Vagina (tissue), 2 donors: Measurements from ENCODE around the gene ENO3.

Experiments used
- POLR2A ChIP-seq, 2 donors: fragments of 450-650 bp; IDR thresholded peaks; one replicate each; pipeline ENCODE4 v1.6.1; 2017; ENCODE audit warnings: antibody characterized with exemption in 2 of 2, mild to moderate bottlenecking in 2 of 2, moderate library complexity in 2 of 2
- POLR2AphosphoS5 ChIP-seq, 2 donors: sonication (generic); formaldehyde crosslinking; IDR thresholded peaks; one replicate each; pipeline ENCODE4 v1.9.0; 2017; ENCODE audit warnings: antibody characterized with exemption in 2 of 2, mild to moderate bottlenecking in 2 of 2, low read depth in 1 of 2; ENCODE audit not compliant: insufficient read depth in 1 of 2
- TF ChIP-seq, protein P1 (sequence below), 3 experiments: fragments of 450-650 bp in 2 of 3; fragments of 200-600 bp in 1 of 3; sonication (generic) in 1 of 3; IDR thresholded peaks; one replicate each; pipeline ENCODE4 v1.5.1; 2017 to 2019; ENCODE audit warnings: antibody characterized with exemption in 3 of 3, mild to moderate bottlenecking in 2 of 3, moderate library complexity in 2 of 3

DNA sequence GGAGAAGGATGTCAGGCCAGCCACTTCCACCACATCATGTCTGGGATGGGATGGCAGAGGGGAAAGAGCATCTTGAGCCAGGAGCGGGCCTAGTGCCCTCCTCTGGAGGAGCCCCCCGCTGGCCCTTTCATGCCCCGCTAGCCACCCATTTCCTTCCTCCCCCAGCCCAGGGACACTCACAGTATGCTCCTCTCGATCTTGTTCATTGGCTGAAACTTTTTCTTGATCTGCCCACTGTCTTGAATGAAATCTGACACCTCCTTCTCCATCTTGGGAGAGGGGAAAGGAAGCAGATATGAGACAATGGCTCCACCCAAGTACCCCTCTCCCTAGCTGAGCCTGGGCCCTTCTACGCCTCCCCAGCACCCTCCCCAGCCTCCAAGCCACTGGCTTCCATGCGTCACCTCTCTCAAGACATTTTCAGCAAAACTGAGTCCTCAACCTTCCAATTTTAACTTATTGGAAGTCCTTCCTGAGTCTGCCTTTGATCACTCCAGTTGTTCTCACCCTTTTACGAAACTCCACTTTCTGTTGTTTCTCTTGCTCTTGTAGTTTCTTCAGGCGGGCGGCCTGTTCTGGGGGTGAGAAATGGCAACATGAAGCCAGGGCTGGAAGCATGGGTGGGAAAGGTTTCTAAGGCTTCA lies 9.5 kb downstream of the ENO3 start:
- TF ChIP-seq, protein P1, sequence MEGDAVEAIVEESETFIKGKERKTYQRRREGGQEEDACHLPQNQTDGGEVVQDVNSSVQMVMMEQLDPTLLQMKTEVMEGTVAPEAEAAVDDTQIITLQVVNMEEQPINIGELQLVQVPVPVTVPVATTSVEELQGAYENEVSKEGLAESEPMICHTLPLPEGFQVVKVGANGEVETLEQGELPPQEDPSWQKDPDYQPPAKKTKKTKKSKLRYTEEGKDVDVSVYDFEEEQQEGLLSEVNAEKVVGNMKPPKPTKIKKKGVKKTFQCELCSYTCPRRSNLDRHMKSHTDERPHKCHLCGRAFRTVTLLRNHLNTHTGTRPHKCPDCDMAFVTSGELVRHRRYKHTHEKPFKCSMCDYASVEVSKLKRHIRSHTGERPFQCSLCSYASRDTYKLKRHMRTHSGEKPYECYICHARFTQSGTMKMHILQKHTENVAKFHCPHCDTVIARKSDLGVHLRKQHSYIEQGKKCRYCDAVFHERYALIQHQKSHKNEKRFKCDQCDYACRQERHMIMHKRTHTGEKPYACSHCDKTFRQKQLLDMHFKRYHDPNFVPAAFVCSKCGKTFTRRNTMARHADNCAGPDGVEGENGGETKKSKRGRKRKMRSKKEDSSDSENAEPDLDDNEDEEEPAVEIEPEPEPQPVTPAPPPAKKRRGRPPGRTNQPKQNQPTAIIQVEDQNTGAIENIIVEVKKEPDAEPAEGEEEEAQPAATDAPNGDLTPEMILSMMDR (IDR thresholded peaks at IDR 0.05) = no peak
- TF ChIP-seq POLR2A (IDR thresholded peaks at IDR 0.05) (no peak), POLR2AphosphoS5 (IDR thresholded peaks at IDR 0.05; ENCODE audit: insufficient read depth in 1 of 2, low read depth in 1 of 2) (no peak)
